Kidney (tissue), 14 donors: ENCODE measurements around the gene MAD1L1. TPM values are rescaled to one million over a fixed set of nuclear protein-coding genes. Genes with fewer than 3 reads are reported as not detected.

ENCODE experiments used
- DNase-seq, 5 donors: peaks; one replicate each; pipeline ENCODE4 v3.0.0-alpha.2; 2013 to 2020
- FAIRE-seq: peaks from 2 replicates; lab custom pipeline; 2012; peaks lifted over from hg19 to GRCh38; lab: Jason Lieb, UNC
- H3K27ac ChIP-seq, 2 donors: one replicate each; pipeline ENCODE4 v1.7.0; 2013; ENCODE audit warnings: low read depth in 2 of 2, low read length in 2 of 2, inconsistent platforms in 1 of 2
- H3K27me3 ChIP-seq: one replicate; pipeline ENCODE4 v1.7.1; 2013; ENCODE audit warnings: low read length, inconsistent platforms; ENCODE audit not compliant: control insufficient read depth, insufficient read depth
- H3K36me3 ChIP-seq, 3 donors: one replicate each; pipeline versions ENCODE4 v1.7.0 to v1.7.1; 2013; ENCODE audit warnings: low read length in 3 of 3, control low read depth in 1 of 3, inconsistent platforms in 1 of 3; ENCODE audit not compliant: insufficient read depth in 3 of 3, control insufficient read depth in 2 of 3
- H3K4me1 ChIP-seq, 3 donors: one replicate each; pipeline versions ENCODE4 v1.7.0 to v1.7.1; 2013; ENCODE audit warnings: low read length in 3 of 3, inconsistent platforms in 1 of 3, low read depth in 1 of 3; ENCODE audit not compliant: control insufficient read depth in 2 of 3, insufficient read depth in 2 of 3
- H3K4me3 ChIP-seq, 3 donors: one replicate each; pipeline versions ENCODE4 v1.7.0 to v1.8.1; 2013; ENCODE audit warnings: low read length in 3 of 3, control low read depth in 1 of 3, inconsistent platforms in 1 of 3
- H3K9ac ChIP-seq, 3 donors: one replicate each; pipeline versions ENCODE4 v1.7.0 to v1.7.1; 2013; ENCODE audit warnings: low read length in 3 of 3, control low read depth in 1 of 3, inconsistent platforms in 1 of 3
- H3K9me3 ChIP-seq, 3 donors: one replicate each; pipeline versions ENCODE4 v1.7.0 to v1.7.1; 2013; ENCODE audit warnings: low read length in 3 of 3, control low read depth in 1 of 3, inconsistent platforms in 1 of 3; ENCODE audit not compliant: control insufficient read depth in 2 of 3, insufficient read depth in 1 of 3
- intact Hi-C: fragments of 100-400 bp; cut with DNase I; formaldehyde crosslinking; loops from one replicate; pipeline ENCODE4 v1.11.1; 2022
- polyA plus RNA-seq: library from polyadenylated mRNA; stranded (reverse); fragments of 350-450 nt; fragmentation: Illumina TruSeq; extraction: RNeasy Lipid Tissue Mini Kit (QIAGEN cat#74804); gene quantifications from one replicate; pipeline ENCODE4 v1.2.3, GENCODE V29; 2014; ENCODE audit warnings: low read depth, low replicate concordance; ENCODE audit not compliant: insufficient read depth
- total RNA-seq: library from RNA; stranded (reverse); fragmentation: NEBNext Ultra II Directional; extraction: Animal tissue kit (Norgen Biotek cat#: 25700); gene quantifications from one replicate; pipeline ENCODE4 v1.2.1, GENCODE V29; 2021
- TF ChIP-seq, protein P1 (sequence below): IDR thresholded peaks from 3 replicates; pipeline ENCODE4 v1.5.1; 2012; ENCODE audit warnings: mild to moderate bottlenecking, moderate library complexity, borderline replicate concordance; ENCODE audit not compliant: insufficient read depth; ENCODE audit errors: extremely low read depth
- donor health status: control.
- donor health status: control.
- donor health status: control.
- donor health status: control.
- donor health status: control.
- donor health status: DM: yes; HTN: yes; CAD: no.
- donor health status: Normal renal cell carcinoma (clear cell type).

Gene MAD1L1
- total and polyA plus RNA-seq, 2 donors from 2014 or later: 33.2 to 45.2 TPM

DNA sequence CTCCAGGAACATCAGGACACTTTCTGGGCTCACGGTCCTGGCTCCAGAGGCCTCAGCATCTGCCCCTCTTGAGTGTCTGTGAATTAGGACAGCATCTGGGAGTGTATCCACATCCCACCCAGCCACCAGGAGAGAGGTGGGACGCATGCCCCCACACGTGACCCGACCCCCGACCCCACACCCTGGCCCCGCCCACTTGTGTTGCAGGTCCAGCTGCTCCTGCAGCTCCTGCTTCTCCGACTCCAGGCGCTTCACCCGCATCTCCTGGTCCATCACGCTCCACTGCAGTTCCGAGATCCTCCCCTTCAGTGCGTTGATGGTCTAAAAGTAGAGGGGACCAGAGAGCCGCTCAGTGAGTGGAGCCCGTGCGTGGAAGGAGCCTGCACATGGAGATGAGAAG lies 13.6 kb downstream of the MAD1L1 start:
- no peak overlapping the region for H3K9ac ChIP-seq
- peaks cover 3 to 18% (median 4%) of the 10 kb centered on the region in 3 donors for H3K36me3 ChIP-seq
- H3K27ac ChIP-seq: no peak overlapping the region
- H3K27me3 ChIP-seq: no peaks in the 10 kb centered on the region
- no peaks in the 10 kb centered on the region for H3K9me3 ChIP-seq
- no peak for FAIRE-seq
- TF ChIP-seq, protein P1, sequence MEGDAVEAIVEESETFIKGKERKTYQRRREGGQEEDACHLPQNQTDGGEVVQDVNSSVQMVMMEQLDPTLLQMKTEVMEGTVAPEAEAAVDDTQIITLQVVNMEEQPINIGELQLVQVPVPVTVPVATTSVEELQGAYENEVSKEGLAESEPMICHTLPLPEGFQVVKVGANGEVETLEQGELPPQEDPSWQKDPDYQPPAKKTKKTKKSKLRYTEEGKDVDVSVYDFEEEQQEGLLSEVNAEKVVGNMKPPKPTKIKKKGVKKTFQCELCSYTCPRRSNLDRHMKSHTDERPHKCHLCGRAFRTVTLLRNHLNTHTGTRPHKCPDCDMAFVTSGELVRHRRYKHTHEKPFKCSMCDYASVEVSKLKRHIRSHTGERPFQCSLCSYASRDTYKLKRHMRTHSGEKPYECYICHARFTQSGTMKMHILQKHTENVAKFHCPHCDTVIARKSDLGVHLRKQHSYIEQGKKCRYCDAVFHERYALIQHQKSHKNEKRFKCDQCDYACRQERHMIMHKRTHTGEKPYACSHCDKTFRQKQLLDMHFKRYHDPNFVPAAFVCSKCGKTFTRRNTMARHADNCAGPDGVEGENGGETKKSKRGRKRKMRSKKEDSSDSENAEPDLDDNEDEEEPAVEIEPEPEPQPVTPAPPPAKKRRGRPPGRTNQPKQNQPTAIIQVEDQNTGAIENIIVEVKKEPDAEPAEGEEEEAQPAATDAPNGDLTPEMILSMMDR: no peak
- H3K4me3 ChIP-seq: no peak overlapping the region
- DNase-seq: no peak
- H3K4me1 ChIP-seq: no peaks in the 10 kb centered on the region
- intact Hi-C loops: no loop called here

DNA sequence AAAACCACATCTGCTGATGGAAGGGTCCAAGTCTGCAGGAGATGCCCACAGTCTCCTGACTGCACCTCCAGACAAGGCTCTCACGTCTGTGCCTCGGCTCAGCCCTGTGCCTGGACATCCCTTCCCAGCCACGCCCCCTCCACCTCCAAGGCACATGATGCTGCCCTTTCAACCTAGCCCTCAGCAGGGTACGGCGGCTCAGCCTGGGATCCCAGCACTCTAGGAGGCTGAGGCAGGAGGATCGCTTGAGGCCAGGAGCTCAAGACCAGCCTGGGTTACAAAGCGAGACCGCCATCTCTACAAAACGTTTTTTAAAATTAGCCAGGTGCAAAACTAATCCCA lies 14.3 kb downstream of the MAD1L1 start:
- TF ChIP-seq, protein P1: no peak
- H3K9me3 ChIP-seq: no peaks in the 10 kb centered on the region
- no peaks in the 10 kb centered on the region for H3K27me3 ChIP-seq
- H3K4me3 ChIP-seq: no peak overlapping the region
- FAIRE-seq (no peak), DNase-seq (no peak)
- no peaks in the 10 kb centered on the region for H3K4me1 ChIP-seq
- no peak overlapping the region for H3K27ac ChIP-seq
- intact Hi-C loops: no loop called here
- no peak overlapping the region for H3K9ac ChIP-seq
- H3K36me3 ChIP-seq: peaks cover 4 to 21% (median 8%) of the 10 kb centered on the region in 3 donors

DNA sequence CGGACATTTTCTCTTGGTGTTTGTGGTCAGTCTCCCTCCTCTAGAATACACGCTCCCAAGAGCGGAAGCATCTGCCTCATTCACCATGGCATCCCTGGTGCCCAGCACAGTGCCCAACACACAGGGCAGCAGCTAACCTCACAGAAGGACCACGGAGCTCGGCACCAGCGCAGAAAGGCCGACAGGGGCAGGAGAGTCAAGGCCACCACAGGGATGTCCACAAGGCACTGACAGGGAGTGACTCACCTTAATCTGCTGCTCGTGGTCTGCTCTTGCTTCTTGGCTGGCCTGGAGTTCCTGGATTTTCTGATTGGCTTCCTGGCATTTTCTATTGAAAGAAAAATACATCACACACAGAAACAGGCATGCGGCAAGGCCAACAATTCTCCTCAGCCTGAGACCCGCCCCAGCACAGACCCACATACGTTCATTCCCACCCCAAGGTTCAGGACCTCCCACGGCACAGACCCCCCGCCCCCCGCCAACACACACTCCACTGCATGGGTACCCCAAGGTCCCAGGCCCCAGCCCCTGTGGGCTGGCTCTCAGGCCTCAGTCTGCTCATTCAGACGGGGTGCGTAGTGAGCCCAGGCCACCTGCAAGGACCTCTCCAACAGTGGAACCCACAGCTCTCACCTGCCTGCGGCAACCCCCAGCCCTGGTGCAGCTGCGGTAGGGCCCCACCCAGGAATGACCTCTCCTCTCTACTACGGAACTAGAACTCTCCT lies 14.9 kb downstream of the MAD1L1 start:
- TF ChIP-seq, protein P1: no peak
- no peak for DNase-seq
- peaks cover 4 to 21% (median 10%) of the 10 kb centered on the region in 3 donors for H3K36me3 ChIP-seq

More for the DNA sequence above, 14.9 kb downstream of the MAD1L1 start:
- no peak overlapping the region for H3K4me3 ChIP-seq
- H3K9ac ChIP-seq: no peak overlapping the region
- H3K4me1 ChIP-seq: no peaks in the 10 kb centered on the region
- no peaks in the 10 kb centered on the region for H3K27me3 ChIP-seq
- intact Hi-C loops: no loop called here
- no peak overlapping the region for H3K27ac ChIP-seq
- no peak for FAIRE-seq
- H3K9me3 ChIP-seq: no peaks in the 10 kb centered on the region
